Measurements from ENCODE around the gene CIAO2B.

CIAO2B gene

DNA sequence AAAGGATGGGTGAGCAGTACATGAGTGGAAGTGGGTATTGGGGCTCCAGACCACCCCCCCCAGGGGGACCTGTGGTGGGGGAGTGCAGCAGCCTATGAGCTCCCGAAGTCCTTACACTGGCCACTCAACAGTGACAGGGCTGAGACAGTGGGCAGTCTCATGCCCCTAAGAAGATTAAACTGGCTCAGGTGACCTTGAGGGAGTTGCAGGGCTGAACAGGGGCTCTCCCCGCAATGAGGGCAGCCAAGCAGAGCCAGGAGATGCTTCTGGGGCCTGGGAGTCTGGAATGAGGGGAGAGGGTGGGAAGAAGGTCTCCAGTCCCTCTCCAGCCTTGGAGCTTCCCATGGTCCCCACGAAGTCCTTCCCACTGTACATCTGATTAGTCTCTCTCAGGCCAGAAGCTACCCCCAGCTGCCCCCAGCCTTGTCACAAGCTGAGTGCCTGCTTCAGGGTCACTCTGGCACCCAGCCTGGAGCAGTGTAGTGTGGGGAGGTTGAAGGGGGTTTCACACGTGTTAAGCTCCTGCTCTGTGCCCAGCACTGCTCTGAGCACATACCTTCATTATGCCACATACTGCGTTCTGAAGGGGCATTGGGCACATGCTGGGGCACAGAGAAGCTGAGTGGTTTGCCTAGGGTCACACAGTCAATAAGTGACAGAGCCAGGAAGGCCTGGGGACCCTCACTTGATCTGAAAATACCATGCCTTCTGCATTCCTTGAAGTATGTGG is 14.5 kb downstream of the CIAO2B start:
- no peak for DNase-seq

DNA sequence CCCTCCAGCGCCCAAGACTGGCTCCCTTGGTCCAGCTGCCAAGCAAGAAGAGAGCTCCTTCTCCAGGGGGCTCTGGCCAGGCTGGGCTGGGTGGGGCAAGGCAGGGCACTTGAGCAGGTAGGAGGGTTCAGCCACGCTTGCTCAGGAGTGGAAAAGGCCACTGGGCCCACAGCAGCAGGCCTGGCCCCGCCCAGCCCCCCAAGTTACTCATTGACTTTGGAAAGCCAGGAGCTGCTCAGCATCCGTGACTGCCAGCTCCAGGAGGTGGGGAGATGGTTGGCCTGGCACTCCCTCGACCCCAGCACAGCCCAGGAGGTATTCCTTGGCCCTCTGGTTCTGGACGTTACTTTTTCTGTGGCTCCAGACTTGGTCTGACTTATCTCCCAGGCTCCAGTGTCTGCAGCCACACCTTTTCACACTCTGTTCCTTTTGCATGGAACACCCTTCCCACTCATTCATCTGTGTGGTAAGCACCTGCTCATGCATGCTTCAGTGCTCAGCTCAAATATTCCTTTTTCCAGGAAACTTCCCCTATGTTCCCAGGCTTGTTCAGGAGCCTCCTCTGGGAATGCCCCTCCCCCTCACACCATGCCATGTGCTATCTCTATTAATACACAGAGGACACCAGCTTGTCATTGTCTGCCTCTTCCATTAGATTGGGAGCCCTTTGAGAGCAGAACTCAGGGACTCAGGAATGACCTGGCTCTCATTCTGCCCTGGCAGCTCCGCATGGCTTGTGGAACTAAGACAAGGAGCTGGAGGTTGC is 15.2 kb downstream of the CIAO2B start, which contains the start of gene CDH16:
TSS of gene CDH16 (minus strand) at position 83 of the 766 bp plus-strand sequence. CDS start 820 bp downstream, outside the sequence.
- DNase-seq = no peak

GRCh38 chr16:66918355-66918754 is 15.8 kb downstream of the CIAO2B start:
- no peak for DNase-seq

- no peak for DNase-seq
Measured at GRCh38 chr16:66917741-66918140, 16.5 kb downstream of the CIAO2B start.

DNA sequence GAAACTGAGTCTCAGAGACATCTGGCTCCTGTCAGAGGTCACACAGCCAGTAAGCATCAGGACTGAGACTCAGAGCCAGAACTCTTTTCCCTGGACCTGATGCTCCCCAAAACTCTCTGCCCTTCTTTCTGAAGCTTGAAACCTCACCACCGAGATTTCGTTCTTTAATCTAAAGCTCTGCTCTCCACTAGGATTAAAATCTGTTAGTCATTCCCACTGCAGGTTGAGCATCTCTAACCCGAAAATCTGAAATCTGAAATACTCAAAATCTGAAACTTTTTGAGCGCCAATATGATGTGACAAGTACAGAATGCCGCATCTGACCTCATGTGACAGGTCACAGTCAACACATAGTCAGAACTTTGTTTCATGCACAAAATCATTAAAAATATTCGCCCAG is 17.7 kb downstream of the CIAO2B start:
- DNase-seq = no peak

- DNase-seq = no peak
Measured at GRCh38 chr16:66915041-66915440, 19.2 kb downstream of the CIAO2B start.

- no peak for DNase-seq
Measured at GRCh38 chr16:66914541-66914940, 19.7 kb downstream of the CIAO2B start.

DNA sequence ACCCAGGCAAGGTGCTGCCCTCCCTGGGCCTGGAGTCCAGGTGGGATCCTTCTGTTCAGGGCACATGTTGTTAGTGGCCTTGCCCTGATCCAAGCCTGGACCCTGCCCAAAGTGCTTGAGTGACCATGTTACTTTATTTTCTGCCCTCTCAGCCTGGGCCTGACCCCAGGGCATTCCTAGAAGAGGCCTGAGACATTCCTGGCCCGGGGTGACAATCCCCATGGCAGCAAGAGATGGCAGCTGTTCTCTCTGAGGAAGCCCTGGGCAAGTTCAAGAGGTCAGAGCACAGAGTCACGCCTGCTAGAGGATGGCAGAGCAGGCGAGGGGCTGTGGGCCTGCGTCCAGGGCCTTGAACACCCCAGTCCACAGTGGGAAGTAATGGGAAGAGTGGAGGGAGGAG is 20.5 kb downstream of the CIAO2B start:
- no peak for DNase-seq

DNA sequence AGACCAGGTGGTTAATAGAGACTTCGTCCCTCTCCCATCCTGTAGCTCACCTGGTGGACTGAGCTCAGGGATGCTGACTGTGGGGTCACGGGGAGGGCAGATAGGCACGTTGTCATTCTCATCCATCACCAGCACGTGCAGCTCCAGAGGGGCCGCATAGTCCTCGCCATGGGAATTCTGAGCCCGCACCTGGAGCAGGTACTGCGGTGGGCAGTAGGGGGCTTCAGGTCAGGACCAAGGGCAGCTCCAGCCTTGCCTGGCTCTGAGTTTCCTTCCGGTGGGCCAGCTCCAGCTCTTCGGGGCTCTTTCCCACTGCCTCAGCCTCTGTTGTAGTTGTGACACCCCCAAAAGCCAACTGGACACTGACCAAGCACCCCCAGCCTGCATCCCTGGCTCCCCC is 21.1 kb downstream of the CIAO2B start:
- DNase-seq = no peak

GRCh38 chr16:66911801-66912200 is 22.4 kb downstream of the CIAO2B start:
- DNase-seq = no peak

DNA sequence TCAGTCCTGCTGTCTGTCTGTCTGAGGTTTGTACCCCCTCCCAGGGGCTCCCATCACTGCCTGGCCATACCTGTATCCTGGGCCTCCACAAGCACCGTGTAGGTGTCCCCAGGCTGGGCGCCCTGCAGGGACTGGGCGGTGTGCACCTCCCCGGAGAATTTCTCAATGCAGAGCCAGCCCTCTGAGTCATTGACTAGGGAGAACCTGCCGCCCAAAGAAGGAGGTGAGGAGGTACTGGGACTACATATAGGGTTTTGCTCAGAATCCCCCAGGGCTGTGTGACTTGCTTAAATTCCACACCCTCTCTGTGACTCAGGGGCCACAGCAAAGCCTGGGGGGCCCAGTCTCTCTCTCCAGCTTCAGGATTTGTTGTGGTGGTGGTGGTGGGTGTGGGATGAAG is 23.1 kb downstream of the CIAO2B start:
- DNase-seq = no peak

DNA sequence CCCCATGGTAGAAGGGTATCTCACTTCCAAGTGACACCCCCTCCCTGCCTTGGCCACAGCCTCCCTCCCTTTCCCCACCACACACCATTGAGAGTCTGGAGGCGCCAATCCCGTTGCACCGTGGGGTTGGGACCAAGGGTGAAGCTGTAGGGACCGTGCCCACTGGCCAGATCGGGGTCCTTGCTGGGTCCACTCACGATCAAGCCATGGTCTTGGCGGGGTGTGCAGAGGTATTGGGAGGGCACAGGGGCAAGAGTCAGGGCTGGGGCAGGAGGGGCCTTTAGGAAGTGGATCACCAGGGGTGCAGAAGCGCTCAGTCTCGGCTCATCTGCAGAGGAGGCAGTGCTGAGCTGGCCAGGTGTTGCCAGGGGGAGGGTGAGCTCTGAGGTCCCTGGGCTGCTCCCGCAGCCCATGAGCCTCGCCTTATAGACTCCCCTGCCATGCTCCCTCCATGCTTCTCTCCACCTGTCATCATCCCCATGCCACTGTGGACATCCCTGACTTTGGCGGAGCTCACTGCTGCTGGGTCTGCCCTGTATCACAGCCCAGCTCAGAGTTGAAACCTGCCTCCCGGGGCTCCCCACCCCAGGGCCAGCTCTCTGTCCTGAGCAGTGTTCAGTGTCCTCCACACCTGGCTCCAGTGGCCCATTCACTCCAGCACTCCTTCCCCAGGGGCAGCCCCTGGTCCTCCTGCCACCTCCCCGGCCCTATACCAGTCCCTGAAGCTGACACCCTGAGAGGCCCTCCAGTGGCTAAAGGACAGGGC is 23.8 kb downstream of the CIAO2B start:
- no peak for DNase-seq

DNA sequence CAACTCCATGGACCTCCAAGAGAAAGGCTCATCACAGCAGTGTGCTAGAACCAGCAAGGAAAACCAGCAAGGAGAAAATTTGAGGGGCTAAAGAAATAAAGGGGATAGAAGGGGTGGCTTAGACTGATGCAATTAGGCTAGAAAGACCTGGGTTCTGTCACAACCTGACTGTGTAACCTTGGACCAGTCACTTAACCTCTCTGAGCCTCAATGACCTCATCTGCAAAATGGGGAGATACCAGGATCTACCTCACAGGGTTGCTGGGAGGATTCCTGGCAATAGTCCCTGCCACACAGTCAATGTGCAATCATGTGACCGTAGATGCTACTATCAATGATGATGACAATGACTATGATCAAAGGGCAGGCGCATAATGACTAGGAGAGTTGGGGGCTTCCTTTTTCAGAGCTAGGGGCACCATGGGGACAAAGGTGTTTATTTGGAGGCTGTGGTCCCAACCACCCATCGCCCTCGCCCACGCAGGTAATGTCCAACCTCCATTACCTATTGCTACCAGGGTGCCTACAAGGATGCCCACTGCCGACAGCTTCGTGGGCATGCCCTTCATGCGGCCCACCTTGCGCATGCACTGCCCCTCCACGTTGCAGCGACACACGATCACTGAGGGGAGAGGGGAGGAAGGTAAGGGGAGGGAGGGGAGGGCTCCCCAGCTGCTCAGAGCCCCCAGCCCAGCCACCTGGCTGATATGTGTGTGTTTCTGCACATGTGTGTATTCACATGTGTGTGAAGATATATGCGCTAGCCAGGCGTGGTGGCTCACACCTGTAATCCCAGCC is 25.2 kb downstream of the CIAO2B start:
- DNase-seq = no peak

- DNase-seq = no peak
Measured at GRCh38 chr16:66908116-66908515, 26.1 kb downstream of the CIAO2B start.

GRCh38 chr16:66906916-66907836 is 27.0 kb downstream of the CIAO2B start:
- DNase-seq = no peak

DNA sequence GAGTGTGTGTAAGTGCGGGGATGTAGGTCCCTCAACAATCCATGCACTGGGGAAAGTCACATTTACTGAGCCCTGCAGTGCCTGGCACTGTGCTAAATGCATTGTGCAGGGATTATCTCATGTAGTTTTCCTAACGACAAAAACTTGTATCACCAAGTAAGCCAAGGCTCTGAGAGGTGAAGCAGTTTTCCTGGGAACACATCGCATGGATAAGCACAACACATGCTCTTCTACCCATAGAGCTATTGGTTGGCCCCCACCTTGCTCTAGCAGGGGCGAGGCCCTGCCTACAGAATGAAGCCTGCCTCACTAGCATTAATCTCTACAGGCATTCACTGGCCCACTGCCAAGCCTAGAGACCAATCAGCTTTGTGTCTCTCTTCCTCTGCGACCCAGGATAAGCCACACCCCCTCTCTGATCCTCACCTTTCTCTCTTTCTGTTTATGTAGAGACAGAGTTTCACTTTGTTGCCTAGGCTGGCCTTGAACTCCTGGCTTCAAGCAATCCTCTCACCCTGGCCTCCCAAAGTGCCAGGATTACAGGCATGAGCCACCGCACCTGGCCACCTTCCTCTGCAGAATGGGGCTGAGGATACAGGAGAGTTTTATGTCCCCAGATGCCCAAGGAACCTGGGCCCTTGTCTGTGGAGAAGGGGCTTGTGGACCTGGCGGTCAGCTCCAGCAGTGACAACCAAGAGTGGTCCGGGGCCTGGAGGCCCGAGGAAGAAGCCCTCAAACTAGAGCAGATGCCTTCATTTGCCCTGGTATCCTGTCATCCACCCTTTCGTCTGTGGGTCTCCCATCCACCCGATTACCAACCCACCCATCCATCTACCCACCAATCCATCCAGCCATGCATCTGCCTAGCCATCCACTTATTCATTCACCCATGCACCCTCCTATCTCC is 28.3 kb downstream of the CIAO2B start:
- peak; percentile 84 for DNase-seq

DNA sequence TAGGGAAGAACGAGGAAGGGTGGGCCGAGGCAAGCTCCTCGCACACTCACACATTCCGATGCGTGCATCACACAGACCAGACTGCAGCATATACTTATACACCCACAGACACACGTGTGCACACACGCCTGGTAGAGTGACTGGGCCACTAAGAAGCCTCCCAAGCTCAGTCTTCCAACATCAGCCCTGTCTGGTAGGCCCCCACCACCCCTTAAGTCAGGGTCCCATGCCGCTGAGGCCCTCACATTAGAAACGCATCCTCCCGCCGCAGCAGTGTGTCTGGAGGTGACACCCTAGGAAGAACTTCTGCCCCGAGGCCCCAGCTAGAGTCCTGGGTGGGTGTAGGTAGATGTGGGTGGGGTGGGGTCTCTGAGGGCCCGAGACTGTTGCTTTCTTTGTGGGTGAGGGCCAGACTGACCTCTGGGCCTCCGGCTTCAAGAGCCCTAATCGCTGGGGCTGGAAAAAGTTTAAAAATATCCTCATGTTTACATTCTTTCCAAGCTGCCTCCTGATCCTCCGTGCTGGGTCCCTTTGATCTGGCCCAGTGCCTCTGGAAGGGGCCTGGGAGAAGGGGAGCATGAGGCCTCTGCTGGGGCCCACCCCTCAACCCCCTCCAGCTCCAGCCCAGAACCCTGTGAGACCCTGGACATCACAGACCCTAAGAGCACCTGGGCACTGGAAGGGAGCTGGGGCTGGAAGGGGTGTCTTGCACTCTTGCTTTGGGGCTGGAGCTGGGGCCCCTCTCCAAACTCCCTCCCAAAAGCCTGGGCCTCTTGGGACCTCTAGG is 29.2 kb downstream of the CIAO2B start:
- no peak for DNase-seq

GRCh38 chr16:66904428-66904845 is 29.8 kb downstream of the CIAO2B start:
- DNase-seq = no peak
